B cell (primary cell): Measurements from ENCODE around the gene RAB3C. TPM values are rescaled to one million over a fixed set of nuclear protein-coding genes. Genes with fewer than 3 reads are reported as not detected.

Experiments
- ATAC-seq: fragments of 200-7000 bp; cut with Tn5 transposase; one replicate; pipeline ENCODE4 v1.10.0; 2021; ENCODE audit warnings: low read depth, mild to moderate bottlenecking, moderate number of reproducible peaks, moderate library complexity
- CTCF ChIA-PET: fragments of 350-600 bp; sonication (Branson Sonifier 250); formaldehyde crosslinking; loops from one replicate; lab custom pipeline; 2021; ENCODE audit warnings: antibody characterized with exemption, inconsistent platforms; lab: Charles Lee
- POLR2A ChIA-PET: fragments of 350-600 bp; sonication (Branson Sonifier 250); formaldehyde crosslinking; loops from one replicate; lab custom pipeline; 2021; ENCODE audit warnings: antibody characterized with exemption; lab: Charles Lee
- DNase-seq: peaks from one replicate; pipeline ENCODE4 v3.0.0; 2013
- H2AFZ ChIP-seq: 2 replicates; pipeline ENCODE4 v1.6.1; 2012; ENCODE audit warnings: mild to moderate bottlenecking, low read depth, low read length; ENCODE audit not compliant: insufficient read depth, poor library complexity, severe bottlenecking
- H3K27ac ChIP-seq, 2 donors: 1 replicate in 1 of 2; 2 replicates in 1 of 2; pipeline ENCODE4 v1.5.1; 2012 to 2013; ENCODE audit warnings: low read length in 2 of 2, mild to moderate bottlenecking in 2 of 2, moderate library complexity in 1 of 2
- H3K27me3 ChIP-seq, 4 experiments: fragments of 200-600 bp in 1 of 4; sonication (generic) in 1 of 4; replicated peaks in 1 of 4; 1 replicate in 2 of 4; 2 replicates in 2 of 4; pipeline versions ENCODE4 v1.6.1 to v1.7.0; 2013 to 2016; ENCODE audit warnings: low read length in 3 of 4, mild to moderate bottlenecking in 2 of 4, mixed read lengths in 1 of 4, moderate library complexity in 1 of 4; ENCODE audit not compliant: insufficient read depth in 4 of 4, control insufficient read depth in 3 of 4; ENCODE audit errors: control extremely low read depth in 1 of 4
- H3K36me3 ChIP-seq, 2 experiments: replicated peaks in 1 of 2; 1 replicate in 1 of 2; 2 replicates in 1 of 2; pipeline versions ENCODE4 v1.6.1 to v1.7.1; 2013; ENCODE audit warnings: low read length in 1 of 2; ENCODE audit not compliant: insufficient read depth in 2 of 2, control insufficient read depth in 1 of 2; ENCODE audit errors: control extremely low read depth in 1 of 2, extremely low read depth in 1 of 2
- H3K4me1 ChIP-seq, 2 donors: fragments of 200-600 bp in 1 of 2; sonication (generic) in 1 of 2; 1 replicate in 1 of 2; 2 replicates in 1 of 2; pipeline versions ENCODE4 v1.5.1 to v1.6.1; 2013 to 2017; ENCODE audit warnings: low read length in 2 of 2; ENCODE audit not compliant: control insufficient read depth in 2 of 2, insufficient read depth in 2 of 2
- H3K4me2 ChIP-seq: replicated peaks from 2 replicates; pipeline ENCODE3; 2012; ENCODE audit warnings: mild to moderate bottlenecking, low read depth, low read length; ENCODE audit not compliant: poor library complexity, severe bottlenecking
- H3K4me3 ChIP-seq, 5 experiments: fragments of 200-600 bp in 1 of 5; sonication (generic) in 1 of 5; 1 replicate in 3 of 5; 2 replicates in 2 of 5; pipeline versions ENCODE4 v1.5.1 to v1.7.0; 2011 to 2016; ENCODE audit warnings: low read length in 4 of 5, mild to moderate bottlenecking in 4 of 5, low read depth in 2 of 5, control low read depth in 1 of 5, moderate library complexity in 1 of 5; ENCODE audit not compliant: insufficient read depth in 1 of 5; ENCODE audit errors: control extremely low read depth in 1 of 5, extremely low read depth in 1 of 5
- H3K79me2 ChIP-seq: fragments of 200-600 bp; sonication (generic); one replicate; pipeline ENCODE4 v1.6.0; 2016; ENCODE audit warnings: low read length; ENCODE audit not compliant: control insufficient read depth, insufficient read depth
- H3K9ac ChIP-seq: fragments of 200-600 bp; sonication (generic); 2 replicates; pipeline ENCODE4 v1.6.1; 2017; ENCODE audit warnings: mild to moderate bottlenecking, low read length, moderate library complexity
- H3K9me3 ChIP-seq, 3 donors: one replicate each; pipeline versions ENCODE4 v1.6.1 to v1.7.1; 2013; ENCODE audit warnings: low read length in 2 of 3; ENCODE audit not compliant: control insufficient read depth in 2 of 3, insufficient read depth in 1 of 3; ENCODE audit errors: control extremely low read depth in 1 of 3
- H4K20me1 ChIP-seq: 2 replicates; pipeline ENCODE4 v1.6.0; 2012; ENCODE audit warnings: mild to moderate bottlenecking, low read length; ENCODE audit not compliant: insufficient read depth, control insufficient read depth, poor library complexity, severe bottlenecking
- H3K27ac Mint-ChIP-seq: one replicate; pipeline ENCODE4 v1.8.0; 2021; ENCODE audit warnings: mixed read lengths
- H3K27me3 Mint-ChIP-seq: one replicate; pipeline ENCODE4 v1.8.0; 2021; ENCODE audit warnings: mixed read lengths
- H3K4me1 Mint-ChIP-seq: one replicate; pipeline ENCODE4 v1.8.0; 2021; ENCODE audit warnings: mixed read lengths
- H3K4me3 Mint-ChIP-seq: one replicate; pipeline ENCODE4 v1.8.0; 2021; ENCODE audit warnings: mixed read lengths
- H3K9me3 Mint-ChIP-seq: one replicate; pipeline ENCODE4 v1.8.0; 2022; ENCODE audit warnings: mixed read lengths; ENCODE audit not compliant: insufficient read depth
- EZH2 ChIP-seq: IDR thresholded peaks from 2 replicates; pipeline ENCODE4 v1.6.1; 2012; ENCODE audit warnings: borderline replicate concordance, low read depth, mild to moderate bottlenecking, moderate library complexity, low read length; ENCODE audit not compliant: insufficient read depth, poor library complexity, severe bottlenecking
- WGBS: methylation state at CpG from one replicate; pipeline ENCODE4 v1.1.5; 2013; ENCODE audit warnings: missing lambda C conversion rate; ENCODE audit not compliant: insufficient coverage; 5-methylcytosine and 5-hydroxymethylcytosine counted together
- intact Hi-C: fragments of 100-400 bp; cut with micrococcal nuclease; formaldehyde crosslinking; loops from one replicate; pipeline ENCODE4 v1.10.0; 2022
- polyA plus RNA-seq: library from polyadenylated mRNA; depleted of rRNA; stranded (reverse); fragments of >200 nt; gene quantifications from 2 replicates; pipeline ENCODE4 v1.2.3, GENCODE V29; 2012
- total RNA-seq, 2 donors: library from RNA; stranded (reverse); fragments of 120-200 nt in 1 of 2; gene quantifications; 1 replicate in 1 of 2; 2 replicates in 1 of 2; pipeline versions ENCODE4 v1.2.3 to v1.2.4, GENCODE V29; 2013 to 2022
- TF ChIP-seq, protein P1 (sequence below): fragments of 200-600 bp; IDR thresholded peaks from one replicate; pipeline ENCODE4 v1.8.0; 2022; ENCODE audit warnings: antibody characterized with exemption, mild to moderate bottlenecking

RAB3C gene
- total and polyA plus RNA-seq, 2 donors (not counting 1 experiment from before 2014, with no cell fraction given), result 0.20 to 0.58 TPM

DNA sequence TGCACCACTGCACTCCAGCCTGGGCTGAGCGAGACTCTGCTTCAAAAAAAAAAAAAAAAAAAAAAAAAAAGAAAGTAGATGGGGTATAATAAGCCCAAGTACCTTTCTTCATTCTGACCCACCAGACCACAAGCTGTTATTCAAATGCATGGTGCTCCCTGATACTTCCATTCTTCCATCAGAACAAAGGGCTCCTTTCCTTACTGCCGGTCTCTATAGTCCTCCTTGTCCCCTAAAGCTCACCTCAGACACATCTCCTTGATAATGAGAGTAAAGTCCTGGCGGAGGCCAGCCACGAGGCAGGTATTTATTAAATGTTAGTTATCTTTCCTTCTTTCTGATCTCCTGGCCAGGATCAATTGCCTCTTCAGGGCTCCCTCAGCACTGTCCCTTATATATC lies 162.5 kb downstream of the RAB3C start:
- TF ChIP-seq, protein P1, sequence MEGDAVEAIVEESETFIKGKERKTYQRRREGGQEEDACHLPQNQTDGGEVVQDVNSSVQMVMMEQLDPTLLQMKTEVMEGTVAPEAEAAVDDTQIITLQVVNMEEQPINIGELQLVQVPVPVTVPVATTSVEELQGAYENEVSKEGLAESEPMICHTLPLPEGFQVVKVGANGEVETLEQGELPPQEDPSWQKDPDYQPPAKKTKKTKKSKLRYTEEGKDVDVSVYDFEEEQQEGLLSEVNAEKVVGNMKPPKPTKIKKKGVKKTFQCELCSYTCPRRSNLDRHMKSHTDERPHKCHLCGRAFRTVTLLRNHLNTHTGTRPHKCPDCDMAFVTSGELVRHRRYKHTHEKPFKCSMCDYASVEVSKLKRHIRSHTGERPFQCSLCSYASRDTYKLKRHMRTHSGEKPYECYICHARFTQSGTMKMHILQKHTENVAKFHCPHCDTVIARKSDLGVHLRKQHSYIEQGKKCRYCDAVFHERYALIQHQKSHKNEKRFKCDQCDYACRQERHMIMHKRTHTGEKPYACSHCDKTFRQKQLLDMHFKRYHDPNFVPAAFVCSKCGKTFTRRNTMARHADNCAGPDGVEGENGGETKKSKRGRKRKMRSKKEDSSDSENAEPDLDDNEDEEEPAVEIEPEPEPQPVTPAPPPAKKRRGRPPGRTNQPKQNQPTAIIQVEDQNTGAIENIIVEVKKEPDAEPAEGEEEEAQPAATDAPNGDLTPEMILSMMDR, result no peak
- TF ChIP-seq EZH2, result no peak
- Mint-ChIP-seq H3K4me3 (no peak overlapping the region), H3K9me3 (no peaks in the 10 kb centered on the region), H3K4me1 (no peaks in the 10 kb centered on the region), H3K27me3 (no peaks in the 10 kb centered on the region), H3K27ac (no peak overlapping the region)
- Histone ChIP-seq H2AFZ (no peak overlapping the region), H3K27me3 (peaks cover 0 to 2% (median 0%) of the 10 kb centered on the region in 4 experiments), H3K4me2 (no peak overlapping the region), H4K20me1 (no peaks in the 10 kb centered on the region), H3K9me3 (no peaks in the 10 kb centered on the region), H3K4me3 (no peak overlapping the region), H3K9ac (no peak overlapping the region), H3K4me1 (no peaks in the 10 kb centered on the region), H3K36me3 (no peaks in the 10 kb centered on the region), H3K79me2 (no peaks in the 10 kb centered on the region), H3K27ac (no peak overlapping the region)
- WGBS, result no CpG with 5 or more reads among the region's 4 CpGs
- ChIA-PET CTCF (no interaction called here), POLR2A (no interaction called here)
- ATAC-seq, result no peak
- intact Hi-C loops, result no loop called here
- DNase-seq, result no peak

DNA sequence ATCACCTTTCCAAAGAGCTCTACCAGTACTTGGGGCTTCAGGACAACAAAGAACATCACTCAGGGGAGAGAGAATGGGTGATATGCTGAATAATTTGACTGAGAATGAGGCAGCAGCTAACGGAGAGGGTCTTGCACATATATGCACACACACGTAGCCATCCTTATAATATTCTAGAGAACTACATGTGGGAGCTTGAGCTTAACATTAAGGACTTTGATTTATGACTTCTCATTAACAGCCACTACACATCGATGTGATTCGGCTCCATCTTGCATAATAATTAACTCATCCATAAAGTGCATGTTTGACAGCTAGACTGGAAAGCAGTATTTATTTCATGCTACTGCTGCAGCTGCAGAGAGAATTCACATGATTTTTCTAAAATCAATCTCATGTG lies 163.4 kb downstream of the RAB3C start:
- TF ChIP-seq, protein P1, result no peak
- no peak for TF ChIP-seq EZH2
- Histone ChIP-seq H3K27me3 (peaks cover 0 to 2% (median 0%) of the 10 kb centered on the region in 4 experiments), H3K36me3 (no peaks in the 10 kb centered on the region), H3K4me1 (no peaks in the 10 kb centered on the region), H3K79me2 (no peaks in the 10 kb centered on the region), H2AFZ (no peak overlapping the region), H3K4me3 (no peak overlapping the region), H3K9me3 (no peaks in the 10 kb centered on the region), H3K4me2 (no peak overlapping the region), H3K9ac (no peak overlapping the region), H4K20me1 (no peaks in the 10 kb centered on the region), H3K27ac (no peak overlapping the region)
- DNase-seq, result no peak
- ChIA-PET CTCF (no interaction called here), POLR2A (no interaction called here)
- Mint-ChIP-seq H3K4me3 (no peak overlapping the region), H3K27me3 (no peaks in the 10 kb centered on the region), H3K4me1 (no peaks in the 10 kb centered on the region), H3K9me3 (no peaks in the 10 kb centered on the region), H3K27ac (no peak overlapping the region)
- no peak for ATAC-seq
- WGBS, result no CpG with 5 or more reads among the region's 4 CpGs
- intact Hi-C loops, result no loop called here
